GM21447 (cell line): ENCODE data around the gene WNT7A.
"Not testable (repeated sequence)": the region's sequence is repeated elsewhere in the genome, so short reads cannot be mapped to it uniquely, and the experiment has no call there.

Experiments
- ATAC-seq: cut with Tn5 transposase; IDR thresholded peaks from one replicate; pipeline ENCODE4 v1.9.1; 2021; ENCODE audit not compliant: unreplicated experiment

WNT7A gene

DNA sequence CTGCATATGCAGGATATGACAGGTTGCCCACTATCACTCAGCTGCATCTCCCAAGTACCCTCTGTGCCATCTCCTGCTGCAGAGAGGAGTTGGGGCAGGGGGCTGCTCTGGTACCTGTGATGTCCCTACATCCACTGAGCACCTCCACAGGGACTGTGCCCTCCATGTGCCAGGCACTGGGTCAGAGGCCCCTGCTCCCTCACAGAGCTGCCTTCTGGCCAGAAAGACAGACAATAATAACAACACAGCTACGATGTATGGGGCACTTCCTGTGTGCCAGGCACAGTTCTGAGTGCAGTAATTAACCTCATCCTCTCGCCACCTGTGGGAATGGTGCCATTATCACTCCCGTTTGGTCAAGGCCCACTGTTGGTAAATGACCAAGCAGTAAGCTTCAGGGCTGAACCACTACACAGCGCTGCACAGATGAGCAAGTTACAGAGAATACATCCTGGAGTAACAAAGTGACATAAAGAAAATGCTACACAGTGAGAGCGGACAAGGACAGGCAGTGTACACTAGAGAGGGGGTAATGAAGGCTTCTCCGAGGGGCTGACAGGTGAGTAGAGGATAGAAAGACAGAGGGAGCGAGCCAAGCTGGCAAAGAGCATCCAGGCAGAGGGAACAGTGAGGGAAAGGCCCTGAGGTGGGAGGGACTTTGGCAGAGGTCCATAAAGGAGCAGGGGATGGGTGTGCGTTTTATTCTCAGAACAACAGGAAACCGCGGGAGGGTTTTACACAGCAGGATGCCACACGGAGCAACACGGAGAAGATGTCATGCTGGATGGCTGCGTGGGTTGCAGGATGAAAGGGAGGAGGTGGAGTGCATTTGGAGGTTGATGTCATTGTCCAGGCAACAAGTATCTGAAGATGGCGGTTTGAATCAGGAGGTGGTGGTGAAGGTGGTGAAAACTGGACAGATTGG is 13.6 kb downstream of the WNT7A start:
- no peak for ATAC-seq

DNA sequence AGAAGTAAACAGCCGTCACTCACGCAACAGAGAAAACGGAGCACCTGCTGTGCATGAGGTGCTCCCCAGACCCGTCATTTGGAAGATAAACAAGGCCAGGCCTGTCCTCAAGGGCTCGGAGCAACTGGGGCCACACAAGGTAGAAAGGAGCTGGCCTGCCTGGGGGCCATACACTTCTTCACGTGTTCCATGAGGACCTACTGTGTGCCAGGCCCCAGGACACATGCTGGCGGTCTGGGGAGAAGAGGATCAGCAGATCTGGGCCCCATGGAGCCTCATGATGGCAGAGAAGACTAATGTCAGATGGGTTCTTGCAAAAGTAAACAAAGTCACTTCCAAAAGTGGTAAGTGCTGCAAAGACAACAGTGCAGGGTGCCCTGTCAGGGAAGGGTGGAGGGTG is 14.3 kb downstream of the WNT7A start:
- no peak for ATAC-seq

- no peak for ATAC-seq
Observed at GRCh38 chr3:13865106-13865505, 14.8 kb downstream of the WNT7A start.

DNA sequence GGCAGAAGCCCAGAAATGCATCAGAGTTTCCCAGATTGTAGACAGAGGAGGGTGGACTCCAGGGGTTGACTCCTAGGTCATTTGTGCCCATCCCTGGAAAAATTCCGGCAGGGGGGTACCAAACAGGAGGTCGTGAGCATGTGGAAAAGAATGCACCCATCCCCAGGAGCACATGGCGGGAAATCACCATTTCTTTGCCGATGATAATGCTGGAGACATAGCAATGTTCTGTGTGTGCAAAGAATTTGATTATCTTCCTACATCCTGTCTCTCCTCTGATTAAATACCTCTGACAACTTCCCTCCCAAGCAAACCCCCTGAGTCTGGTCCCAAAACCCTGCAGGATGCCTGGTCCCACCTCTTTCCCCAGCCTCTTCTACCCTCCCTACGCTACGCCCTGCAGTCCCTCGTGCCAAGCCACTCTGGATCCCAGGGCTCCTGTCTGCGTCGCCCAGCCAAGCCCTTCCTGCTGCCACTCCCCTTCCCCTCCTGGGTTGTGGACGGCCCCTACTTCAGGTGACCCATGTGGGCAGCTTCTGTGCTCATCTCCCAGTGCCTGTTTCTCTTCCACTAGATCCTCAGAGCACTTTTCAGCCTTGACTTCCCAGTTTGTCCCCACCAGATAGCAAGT is 15.8 kb downstream of the WNT7A start:
- ATAC-seq, result no peak

GRCh38 chr3:13863382-13863952 is 16.4 kb downstream of the WNT7A start:
- ATAC-seq, result no peak

DNA sequence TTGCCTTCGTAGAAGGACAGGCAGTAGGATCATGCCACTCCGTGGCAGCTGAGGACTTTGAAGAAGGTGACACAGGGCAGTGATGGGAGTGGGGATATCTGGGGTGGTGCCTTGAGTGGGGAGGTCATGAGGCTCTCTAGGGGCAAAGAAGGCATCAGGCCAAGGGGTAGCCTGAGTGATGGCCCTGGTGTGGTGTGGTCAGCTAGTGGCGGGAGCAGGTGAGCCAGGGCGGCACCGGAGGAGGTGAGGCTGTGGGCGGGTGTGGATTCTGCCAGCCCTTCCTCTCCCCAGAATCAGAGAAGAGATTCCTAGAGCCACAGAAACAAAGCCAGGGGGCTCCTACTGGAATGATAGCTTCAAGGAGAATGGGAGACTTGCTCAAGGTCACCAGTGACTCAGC is 18.4 kb downstream of the WNT7A start:
- no peak for ATAC-seq

- no peak for ATAC-seq
Observed at GRCh38 chr3:13860001-13860400, 19.9 kb downstream of the WNT7A start.

GRCh38 chr3:13858768-13859520 is 20.9 kb downstream of the WNT7A start:
- no peak for ATAC-seq

- no peak for ATAC-seq
Observed at GRCh38 chr3:13857702-13858380, 22.0 kb downstream of the WNT7A start.

DNA sequence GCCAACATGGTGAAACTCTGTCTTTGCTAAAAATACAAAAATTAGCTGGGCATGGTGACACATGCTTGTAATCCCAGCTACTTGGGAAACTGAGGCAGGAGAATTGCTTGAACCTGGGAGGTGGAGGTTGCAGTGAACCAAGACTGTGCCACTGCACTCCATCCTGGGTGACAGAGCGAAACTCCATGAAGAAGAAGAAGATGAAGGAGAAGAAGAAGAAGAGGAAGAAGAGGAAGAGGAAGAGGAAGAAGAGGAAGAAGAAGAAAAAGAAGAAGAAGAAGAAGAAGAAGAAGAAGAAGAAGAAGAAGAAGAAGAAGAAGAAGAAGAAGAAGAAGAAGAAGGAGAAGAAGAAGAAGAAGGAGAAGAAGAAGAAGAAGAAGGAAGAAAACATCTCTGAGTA is 23.2 kb downstream of the WNT7A start:
- ATAC-seq, result not testable (repeated sequence)

GRCh38 chr3:13856006-13856405 is 23.9 kb downstream of the WNT7A start:
- ATAC-seq, result no peak

GRCh38 chr3:13854492-13854891 is 25.4 kb downstream of the WNT7A start:
- no peak for ATAC-seq

DNA sequence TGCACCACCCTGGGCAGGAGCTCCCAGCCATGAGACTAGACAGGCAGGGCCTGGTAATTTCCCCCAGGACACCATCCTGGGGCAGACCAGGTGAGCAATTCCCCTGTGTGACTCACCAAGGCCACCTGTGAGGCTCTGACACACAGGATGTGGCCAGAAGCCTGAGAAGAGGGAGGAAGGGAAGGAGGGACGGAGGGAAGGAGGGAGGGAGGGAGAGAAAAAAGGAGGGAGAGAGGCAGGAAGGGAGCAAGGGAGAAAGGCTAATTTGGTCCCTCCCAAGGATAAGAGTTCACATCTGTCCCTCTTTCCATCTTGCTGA is 25.9 kb downstream of the WNT7A start:
- ATAC-seq, result no peak

DNA sequence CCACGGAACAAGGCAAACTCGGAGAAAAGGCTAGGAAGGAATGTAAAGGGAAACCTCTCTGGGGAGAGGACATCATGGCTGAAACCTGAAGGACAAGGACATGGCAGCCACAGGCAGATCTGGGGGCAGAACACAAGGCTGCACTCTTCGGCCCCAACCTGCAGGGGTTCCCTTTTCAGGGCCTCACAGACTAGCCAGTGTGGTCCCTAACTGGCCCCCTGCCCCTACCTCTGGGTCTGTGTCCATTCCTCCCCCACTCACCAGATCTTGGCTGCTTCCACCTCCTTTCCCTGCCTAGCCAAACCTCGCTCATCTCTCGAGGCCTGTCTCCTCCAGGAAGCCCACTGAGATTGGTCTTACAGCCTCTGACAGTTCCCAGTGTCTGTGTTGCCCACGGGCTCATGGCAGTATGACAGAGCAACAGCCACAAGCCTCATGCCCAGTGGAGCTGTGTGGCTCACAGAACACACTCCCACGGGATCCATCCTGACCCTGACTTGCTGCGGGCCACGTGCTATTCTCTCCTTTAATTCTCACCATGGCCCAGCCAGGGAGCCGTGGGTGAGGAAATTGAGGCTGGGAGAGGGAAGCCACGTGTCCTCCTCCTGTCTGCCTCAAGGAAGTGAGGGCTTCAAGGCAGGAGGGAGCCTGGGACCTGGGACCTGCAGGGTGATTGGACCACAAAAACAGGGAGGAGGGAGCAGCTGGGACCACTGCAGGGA is 26.5 kb downstream of the WNT7A start:
- no peak for ATAC-seq

DNA sequence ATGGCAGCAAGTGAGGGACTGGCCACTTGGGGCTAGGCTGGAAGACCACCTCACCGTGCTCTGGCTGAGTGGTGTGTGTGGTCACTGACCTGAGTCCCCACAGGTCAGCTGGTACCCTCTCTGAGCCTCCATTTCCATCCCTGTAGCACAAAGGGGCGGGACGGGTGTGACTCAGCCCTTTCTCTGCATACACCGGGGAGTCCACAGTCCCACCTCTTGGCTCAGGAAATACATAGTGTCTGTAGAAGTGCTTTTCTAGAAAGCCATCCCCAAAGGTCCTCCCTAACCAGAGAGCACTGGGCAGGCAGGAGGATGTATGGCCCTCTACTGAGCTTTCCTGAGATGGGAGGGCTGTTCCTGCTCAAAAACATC is 27.2 kb downstream of the WNT7A start:
- ATAC-seq, result no peak

GRCh38 chr3:13851997-13852637 is 27.8 kb downstream of the WNT7A start:
- no peak for ATAC-seq

- no peak for ATAC-seq
Observed at GRCh38 chr3:13851091-13851849, 28.6 kb downstream of the WNT7A start.

DNA sequence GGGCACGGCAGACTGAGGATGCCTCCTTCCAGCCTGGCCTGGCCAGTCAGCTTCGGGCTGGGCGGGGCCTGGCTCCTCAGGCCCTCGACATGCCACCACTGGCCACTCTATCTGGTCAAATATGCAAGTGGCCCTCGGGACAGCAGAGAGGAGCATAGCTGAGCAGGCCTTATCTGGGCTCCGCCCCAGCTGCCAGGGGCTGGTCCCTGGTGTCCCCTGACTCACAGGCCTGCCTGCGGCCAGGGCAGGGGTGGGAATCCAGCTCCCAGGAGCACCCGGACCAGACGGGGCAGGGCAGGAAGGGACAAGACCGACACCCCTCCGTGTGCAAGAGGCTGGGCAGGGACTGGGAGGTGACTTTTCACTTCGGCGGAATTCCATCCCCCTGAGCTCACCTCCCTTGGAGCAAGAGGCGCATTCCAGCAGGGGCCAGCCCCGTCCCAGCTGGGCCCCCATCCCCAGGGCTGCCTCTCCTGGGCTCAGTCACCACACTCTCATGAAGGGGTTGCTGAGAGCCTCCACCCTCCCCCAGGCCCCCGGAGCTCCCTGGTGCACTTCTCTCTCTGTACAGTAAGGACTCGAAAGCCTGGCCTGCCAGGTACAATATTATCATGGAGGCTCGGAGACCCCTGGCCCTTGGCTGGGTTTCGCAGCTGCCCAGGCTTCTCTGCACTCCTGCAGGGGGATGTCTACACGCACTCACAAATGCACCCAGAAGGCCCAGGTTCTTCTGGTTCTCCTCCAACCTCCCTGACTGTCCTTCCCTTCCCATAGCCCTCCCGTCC is 29.5 kb downstream of the WNT7A start:
- ATAC-seq, result no peak
